ENCODE data around the gene SLC6A19. TPM values are rescaled to one million over a fixed set of nuclear protein-coding genes. Genes with fewer than 3 reads are reported as not detected.
"Not testable (repeated sequence)": the region's sequence is repeated elsewhere in the genome, so short reads cannot be mapped to it uniquely, and the experiment has no call there.

The SLC6A19 gene
- total RNA-seq (2014; rRNA removed; shearing (Covaris generic)), result not detected in 2 replicates

DNA sequence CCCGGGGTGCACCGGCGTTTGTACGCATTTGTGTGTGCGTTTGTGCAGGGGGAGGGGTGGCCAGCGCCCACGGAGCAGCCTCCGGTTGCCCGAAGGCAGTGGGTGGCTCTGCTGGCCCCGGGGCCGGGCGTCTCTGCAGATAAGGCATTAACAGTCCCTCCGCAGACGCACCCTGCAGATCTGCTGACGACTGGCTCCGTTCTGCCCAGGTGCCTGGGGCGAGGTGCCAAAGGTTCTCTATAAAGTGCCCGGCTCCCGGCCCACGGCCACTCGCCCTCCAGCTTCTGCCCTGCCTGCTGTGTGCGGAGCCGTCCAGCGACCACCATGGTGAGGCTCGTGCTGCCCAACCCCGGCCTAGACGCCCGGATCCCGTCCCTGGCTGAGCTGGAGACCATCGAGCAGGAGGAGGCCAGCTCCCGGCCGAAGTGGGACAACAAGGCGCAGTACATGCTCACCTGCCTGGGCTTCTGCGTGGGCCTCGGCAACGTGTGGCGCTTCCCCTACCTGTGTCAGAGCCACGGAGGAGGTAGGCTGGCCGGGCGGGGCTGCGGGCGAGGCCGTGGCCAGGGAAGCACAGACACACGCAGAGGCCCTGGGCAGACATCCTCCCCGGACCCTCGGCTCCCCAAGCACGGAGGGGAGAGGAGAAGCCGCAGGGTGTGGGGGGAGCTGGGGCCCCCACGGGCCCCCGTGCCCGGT, at the start of gene SLC6A19:
Gene SLC6A19, plus strand, starts transcription at position 269 of the 699 bp plus-strand sequence. Its CDS starts 56 bp downstream, at position 325.
- DNase-seq (ENCODE audit: low read depth), result no peak

DNA sequence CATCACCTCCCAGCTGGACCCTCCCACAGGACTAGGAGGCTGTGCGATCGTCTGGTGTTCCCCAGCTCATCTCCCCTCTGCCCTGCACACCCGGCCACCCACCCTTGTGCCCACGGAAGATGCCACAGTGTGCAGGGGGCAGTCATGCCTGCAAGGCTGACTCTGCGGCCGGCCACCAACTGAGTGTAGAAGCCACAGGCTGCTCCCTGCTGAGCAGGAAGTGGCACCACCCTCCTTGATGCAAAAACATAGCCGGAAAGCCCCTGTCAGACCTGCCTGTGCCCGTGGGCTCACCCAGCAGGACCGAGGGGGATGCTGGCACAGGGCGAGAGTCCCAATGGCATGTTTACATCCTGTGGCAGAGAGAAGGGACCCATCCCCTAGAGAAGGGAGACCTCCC, 49.2 kb upstream of the SLC6A19 start:
- peak; percentile 46 for DNase-seq (ENCODE audit: low read depth)

DNA sequence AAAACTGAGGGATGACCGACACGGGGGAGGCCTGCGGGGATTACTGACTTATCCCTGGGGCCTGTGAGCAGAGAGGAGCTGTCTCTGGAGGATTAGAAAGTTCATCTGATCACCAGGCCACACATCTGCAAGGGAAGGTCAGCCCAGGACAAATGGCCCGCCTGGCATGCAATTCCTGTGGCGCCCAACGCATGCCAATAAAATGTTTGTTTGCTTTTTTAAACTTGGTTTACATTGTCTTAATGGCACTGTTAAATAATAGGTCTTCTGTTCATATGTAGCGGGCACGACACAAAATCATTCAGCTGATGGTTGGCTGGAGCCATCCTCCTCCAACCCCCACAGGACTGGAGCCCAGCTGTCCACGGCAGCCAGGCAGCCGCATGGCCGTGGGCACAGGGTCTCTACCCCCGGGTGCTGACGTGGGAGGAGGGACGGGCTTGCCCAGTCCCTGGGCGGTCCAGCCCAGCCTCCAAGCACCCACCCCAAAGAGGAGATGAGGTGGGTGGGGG, 48.6 kb upstream of the SLC6A19 start:
- DNase-seq (ENCODE audit: low read depth), result no peak

DNA sequence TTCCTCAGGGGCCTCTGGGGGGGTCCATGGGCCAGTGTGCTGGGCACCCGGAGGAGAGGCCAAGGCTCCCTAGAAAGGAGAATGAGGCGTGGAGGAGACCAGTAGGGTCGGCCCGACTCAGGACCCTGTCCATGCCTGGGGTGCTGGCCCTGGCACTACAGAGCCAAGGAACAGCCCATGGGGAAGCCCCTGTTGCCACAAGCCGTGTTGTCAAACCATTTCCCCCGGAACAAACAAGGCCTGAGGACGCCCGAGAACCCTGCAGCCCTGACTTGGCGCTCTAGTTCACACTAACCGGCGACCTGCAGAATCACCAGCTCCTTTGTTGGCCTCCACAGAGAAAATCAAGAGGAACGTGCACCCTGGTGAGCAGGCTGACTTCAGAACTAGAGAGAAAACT, 48.0 kb upstream of the SLC6A19 start:
- DNase-seq (ENCODE audit: low read depth), result no peak

DNA sequence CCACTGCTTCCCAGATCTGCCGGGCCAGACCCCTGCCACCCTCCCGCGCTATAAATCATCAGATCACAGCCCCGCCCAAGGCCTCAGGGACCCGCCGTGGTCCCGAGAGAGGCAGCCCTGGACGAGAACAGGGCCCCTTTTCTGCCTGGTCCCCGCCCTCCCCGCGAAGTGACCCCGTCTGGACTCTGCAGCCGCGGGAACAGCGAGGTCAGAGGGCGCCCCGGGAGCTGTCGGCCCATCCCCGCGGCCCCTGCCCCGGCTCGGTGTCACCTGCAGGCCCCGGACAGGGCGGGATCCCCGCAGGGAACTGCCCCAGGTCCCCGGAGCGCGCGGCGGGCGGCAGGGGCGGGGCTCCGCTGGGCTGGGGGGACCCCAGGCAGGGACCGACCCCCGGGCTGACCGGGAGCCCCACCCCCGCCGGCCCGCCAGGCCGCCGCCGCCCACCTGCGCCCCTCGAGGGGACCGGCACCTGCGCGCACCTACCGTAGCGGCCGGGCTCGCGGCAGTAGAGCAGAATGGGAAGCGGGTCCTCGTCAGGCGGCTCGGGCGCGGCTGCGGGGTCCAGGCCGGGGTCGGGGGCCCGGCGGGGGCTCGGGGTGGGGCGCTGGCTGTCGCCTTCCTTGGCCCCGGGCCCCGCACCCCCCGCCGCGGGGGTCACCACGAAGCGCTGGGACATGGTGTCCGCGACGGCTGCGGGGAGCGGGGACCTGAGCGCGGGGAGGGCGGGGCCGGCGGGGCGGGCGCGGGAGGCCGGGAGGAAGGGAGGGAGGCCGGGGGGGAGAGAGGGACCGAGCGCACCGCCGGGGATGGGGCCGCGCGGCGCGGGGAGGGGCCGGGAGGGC, 46.0 kb upstream of the SLC6A19 start:
- no peak for DNase-seq (ENCODE audit: low read depth)

DNA sequence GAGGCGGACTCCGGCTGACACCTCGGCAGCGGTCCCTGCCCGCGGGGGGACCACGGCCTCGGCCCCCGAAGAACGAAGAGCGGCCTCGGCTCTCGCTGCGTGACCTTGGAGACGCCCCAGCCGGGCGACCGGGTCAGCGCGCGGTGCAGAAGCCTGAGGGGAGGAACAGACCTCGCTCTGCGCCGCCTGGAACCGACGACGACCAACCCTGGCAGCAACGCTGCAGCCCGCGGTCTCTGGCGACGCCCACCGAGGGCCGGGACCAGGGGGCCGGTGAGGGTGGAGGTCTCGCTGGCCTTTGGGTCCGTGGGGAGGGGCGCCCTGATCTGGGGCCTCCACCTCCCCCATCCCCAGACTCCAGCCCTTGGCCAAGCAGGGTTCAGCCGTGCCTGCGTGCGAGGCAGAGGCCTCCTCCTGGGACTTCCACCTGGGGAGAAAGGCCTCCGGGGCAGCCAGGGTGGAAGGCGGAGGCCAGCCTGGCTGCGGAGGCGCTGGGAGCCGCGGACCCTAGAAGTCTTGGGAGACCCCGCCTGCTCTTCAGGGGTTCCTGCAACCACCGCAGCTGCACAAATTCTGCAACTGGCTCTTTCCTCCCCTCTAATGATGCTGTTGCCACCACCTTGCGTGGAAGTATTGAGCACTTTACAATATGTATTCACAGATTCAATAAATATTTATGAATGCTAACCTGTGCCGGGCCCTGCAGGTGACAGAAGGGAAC, 45.2 kb upstream of the SLC6A19 start:
- no peak for DNase-seq (ENCODE audit: low read depth)

DNA sequence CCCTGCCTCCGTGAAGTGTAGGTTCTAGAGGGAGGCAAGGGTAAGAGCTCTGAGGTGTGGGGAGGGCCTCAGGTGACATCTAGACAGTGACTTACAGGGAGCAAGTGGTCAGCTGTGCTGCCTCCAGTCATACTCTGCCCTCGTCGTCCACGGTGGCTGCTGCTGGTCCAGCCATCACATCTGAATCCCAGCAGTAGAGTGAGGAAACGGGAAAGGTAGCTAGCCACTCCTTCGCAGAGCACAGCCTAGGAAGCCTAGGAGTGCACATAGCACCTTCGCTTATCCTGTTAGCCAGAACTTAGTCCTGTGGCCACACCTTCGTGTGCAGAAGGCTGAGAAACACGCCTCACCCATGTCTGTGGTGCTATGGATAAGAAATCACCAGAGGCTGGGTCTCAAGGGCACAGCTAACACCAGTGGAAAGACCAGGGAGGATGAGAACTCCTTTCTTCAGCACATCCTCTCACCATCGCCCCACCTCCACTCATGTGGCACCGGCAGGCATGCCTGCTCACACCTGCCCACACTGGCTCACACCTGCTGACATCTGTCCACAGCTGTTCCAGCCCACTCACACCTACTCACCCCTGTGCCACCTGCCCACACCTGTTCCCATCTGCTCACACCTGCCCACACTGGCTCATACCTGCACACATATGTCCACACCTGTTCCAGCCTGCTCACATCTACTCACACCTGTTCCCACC, 44.5 kb upstream of the SLC6A19 start:
- no peak for DNase-seq (ENCODE audit: low read depth)

DNA sequence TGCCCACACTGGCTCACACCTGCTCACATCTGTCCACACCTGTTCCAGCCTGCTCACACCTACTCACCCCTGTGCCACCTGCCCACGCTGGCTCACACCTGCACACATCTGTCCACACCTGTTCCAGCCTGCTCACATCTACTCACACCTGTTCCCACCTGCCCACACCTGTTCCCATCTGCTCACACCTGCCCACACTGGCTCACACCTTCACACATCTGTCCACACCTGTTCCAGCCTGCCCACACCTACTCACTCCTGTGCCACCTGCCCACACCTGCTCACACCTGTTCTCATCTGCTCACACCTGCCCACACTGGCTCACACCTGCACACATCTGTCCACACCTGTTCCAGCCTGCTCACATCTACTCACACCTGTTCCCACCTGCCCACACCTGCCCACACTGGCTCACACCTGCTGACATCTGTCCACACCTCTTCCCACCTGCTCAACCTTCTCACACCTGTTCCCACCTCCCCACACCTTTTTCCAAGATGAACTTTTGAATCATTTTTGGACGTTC, 43.9 kb upstream of the SLC6A19 start:
- not testable (repeated sequence) for DNase-seq (ENCODE audit: low read depth)

DNA sequence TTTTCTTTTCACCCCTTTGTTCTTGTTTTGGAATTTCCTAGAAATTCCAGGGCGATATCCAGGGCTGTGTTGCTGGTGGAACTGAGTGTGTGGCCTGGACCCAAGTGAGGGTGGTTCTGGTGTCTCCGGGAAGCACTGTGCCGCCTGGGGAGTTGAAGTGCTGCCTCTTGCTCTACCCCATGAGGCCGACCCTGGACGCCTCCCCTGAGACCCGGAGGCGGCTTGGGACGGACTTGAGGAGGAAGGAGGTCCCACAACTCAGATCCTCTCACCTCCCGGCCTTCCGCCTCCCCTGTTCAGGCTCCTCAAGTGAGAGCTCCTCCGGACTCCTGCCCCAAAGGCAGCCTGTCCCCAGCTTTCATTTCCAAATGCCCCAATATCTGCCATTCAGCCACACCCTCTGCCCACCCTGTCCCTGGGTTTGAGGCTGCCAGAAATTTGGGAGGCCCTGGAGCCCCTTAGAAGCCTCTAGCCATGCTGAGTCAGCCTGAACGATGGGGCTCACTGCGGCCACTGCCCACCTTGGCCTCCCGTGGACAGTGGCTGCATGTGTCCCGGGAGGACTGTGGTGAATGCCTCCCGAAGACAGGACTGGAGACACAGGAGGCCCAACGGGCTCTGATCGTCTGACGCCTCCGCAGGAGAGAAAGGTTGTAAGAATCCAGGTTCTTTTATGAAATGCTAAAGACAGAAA, 42.6 kb upstream of the SLC6A19 start:
- no peak for DNase-seq (ENCODE audit: low read depth)

DNA sequence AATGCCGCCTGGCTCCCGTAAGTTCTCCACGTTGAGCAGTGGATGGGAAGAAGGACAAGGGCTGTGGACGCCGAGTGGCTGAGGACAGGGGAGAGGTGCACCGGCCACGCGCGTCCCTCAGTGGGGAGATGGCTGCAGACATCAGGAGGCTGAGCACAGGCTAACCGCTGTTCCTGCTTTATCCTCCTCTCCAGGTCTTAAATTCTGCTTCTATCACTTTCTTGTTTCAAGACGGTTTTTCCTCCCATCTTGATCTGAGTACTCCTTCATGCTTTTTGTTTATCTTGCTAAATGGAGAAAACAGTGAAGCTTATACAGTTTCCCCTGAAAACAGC, 42.1 kb upstream of the SLC6A19 start:
- DNase-seq (ENCODE audit: low read depth), result no peak

DNA sequence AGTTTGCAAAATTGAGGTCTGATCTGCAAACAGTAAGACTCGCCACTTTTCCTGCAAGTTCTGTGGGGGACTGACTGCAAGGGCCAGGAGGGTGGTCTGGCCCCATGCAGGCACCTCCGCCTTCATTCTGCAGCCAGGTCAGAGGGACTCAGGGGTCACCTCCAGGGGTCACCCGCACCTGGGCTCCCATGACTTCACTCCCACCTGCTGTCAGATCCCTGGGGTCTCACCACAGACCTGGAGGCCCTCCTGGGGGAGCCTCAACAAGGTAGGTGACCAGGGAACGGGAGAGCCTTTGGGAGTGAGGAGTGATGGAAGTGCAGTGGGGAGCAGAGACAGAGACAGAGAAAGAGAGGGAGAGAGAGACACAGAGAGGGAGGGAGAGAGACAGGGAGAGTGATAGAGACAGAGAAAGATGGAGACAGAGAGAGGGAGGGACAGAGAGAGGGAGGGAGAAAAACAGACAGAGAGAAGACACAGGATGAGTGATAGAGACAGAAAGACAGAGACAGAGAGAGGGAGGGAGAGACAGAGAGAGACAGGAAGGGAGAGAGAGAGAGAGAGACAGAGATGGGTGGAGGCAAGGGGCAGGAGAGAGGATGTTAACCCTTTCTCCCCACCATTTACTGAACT, 41.5 kb upstream of the SLC6A19 start:
- DNase-seq (ENCODE audit: low read depth), result no peak

DNA sequence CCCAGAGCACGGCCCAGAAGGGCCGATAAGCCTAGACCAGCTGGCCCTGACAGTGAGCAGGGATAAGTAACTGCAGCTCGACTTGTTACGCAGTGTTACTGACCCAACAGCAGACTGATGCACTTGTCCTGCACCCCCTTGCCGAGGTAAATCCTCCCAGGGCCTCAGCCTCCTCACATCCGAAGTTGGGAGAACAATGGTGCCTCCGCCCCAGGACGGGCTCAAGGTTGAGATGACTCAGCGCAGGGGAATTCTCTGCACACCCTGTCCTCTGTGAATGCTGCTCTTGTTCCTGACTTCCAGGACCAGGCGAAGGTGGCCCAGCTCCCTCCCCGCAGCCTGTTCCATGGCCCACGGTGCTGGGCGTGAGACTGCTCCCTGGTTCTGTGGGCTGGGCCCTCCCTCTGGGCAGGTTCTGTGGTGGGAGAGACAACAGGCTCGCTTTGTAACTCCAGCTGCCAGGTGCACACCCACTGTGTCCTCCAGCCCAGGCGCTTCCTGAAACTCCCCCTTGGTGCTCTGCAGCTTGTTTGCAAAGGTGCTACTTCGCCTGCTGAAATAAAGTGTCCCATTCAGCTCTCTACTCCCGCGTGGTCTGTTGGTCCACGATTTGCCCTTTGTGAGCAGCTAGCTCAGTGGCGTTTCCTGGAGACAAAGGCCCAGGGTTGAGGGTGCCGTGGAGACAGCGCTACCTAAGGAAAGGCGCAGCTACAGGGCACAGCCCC, 40.1 kb upstream of the SLC6A19 start:
- DNase-seq (ENCODE audit: low read depth), result peak; percentile 35

DNA sequence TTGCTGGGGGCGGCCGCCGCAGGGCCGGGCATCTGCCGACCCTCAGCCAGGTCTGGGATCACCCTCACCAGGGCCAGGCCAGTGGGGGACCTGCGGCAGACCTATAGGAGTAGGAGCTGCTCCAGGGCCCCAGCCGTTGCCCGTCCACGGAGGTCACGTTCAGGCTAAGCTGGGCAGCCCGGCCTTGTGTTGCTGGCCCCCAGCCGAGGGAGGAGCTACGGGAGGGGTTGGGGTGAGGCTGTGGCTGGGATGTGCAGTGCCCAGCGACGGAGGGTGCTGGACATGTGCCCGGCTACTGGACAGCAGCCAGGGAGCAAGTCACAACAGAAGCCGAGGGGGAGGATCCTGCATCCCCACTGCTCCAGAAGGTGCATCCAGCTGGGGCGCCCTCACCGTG, 39.6 kb upstream of the SLC6A19 start:
- no peak for DNase-seq (ENCODE audit: low read depth)

DNA sequence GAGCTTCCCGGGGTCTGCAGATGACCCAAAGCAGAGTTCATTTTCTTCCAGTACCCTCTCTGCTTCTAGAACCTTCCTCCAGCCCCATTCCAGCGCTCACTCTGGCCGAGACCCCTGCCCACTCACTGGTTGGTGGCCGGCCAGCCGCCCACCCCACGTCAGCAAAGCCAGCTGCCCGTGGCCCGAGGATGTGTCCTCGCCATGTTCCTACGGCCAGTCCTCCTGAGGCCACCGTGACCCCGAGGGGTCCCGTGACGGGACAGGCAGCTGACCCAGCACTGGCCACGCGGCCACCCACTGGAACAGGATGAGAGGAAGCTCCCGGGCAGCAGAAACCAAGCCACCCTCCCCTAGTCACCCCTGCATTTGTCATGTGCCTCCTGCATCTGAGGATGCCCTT, 39.1 kb upstream of the SLC6A19 start:
- no peak for DNase-seq (ENCODE audit: low read depth)

DNA sequence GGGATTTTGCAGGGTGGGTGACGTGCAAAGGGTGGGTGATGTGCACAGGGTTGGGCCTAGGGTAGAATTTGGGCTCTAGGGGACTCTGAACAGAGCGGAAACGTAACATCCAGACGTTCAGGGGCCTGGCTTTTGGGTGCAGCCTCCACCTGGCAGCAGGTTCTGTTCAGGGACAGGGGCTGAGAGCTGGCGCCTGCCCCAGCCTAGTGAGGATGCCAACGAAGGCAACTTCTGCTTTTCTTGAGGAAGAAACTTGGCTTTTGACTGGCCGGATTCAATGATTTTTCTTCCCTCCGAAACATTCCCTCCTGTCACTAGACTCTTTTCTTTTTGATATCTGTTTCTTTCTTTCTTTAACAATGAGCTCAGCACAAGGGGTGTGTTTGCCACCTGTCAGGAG, 38.6 kb upstream of the SLC6A19 start:
- no peak for DNase-seq (ENCODE audit: low read depth)

DNA sequence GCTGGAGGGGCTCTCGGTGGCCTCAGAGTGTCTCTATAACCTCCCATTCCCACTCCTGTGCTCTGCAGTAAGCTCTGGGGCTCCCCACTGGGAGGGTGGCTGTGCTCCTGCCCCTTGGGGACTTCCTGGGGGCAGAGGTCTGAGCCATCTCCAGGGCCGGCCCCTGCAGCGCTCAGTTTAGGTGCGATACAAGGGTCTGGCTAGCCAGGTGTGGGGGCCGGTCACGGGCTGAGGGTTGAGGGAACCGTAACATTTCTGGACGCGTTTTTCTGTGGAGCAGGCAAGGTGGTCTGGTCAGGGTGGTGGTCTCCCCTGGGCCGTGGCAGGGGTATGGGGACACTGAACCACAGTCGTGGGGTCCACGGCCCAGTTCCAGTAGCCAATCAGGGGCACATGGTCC, 38.0 kb upstream of the SLC6A19 start:
- no peak for DNase-seq (ENCODE audit: low read depth)

DNA sequence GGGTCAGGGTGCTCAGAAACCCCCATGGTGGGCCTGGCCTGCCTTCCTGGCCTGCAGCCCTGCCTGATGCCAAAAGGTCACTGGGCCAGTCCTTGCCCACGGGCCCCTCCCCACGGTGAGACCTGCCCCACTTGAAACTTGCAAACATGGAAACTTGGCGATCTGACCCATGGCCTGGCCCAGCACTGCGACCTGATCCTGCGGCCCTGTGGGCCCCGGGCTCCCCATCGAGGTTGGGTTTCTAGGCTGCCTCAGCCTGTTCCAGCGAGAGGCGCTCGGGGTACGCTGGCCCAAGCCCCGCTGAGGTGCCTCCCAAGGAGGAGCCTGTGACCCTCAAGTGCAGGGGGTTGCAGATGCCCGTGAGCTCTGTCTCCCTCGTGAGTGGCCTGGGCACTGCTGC, 37.5 kb upstream of the SLC6A19 start:
- no peak for DNase-seq (ENCODE audit: low read depth)

DNA sequence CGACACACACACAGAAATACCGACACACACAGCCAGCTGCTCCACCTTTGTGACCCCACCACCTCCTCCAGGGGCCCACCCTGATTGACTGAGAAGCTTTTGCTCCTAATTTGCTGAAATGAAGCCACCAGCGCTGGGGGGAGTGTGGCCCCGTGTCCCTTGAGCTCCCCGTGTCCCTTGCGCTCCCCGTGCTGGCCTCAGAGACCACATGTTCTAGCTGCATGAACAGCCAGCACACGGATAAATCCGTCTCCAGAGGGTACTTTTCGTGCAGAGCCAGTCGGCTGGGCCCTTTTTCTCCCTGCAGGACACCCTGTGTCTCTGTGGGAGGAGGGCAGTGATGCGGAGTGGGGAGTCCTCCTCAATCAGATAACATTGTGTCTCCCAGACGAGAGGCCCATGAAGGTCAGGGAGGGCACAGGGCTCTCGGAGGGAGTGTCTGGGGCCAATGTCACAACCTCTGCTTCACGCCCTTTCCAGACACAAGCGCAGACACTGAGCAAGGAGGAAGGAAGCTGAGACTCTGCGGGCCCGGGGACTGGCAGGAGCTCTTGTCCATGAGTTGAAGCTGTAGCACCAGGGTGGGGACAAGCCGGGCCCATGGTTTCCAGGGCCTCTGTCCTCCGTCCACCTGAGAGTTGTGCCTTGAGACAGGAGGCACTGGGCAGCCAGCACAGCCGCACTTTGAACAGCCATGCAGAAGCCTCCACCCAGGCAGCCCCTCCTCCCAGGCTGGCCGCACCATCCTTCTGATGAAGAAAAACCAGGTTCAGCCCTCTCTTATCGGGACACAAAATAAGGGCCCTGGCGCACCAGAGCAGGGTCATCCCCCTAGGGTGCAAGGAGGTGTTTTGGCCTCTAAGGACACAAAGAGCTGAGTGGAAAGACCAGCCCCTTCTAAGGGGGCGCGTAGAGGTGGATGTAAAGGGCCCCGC, 36.4 kb upstream of the SLC6A19 start:
- no peak for DNase-seq (ENCODE audit: low read depth)

DNA sequence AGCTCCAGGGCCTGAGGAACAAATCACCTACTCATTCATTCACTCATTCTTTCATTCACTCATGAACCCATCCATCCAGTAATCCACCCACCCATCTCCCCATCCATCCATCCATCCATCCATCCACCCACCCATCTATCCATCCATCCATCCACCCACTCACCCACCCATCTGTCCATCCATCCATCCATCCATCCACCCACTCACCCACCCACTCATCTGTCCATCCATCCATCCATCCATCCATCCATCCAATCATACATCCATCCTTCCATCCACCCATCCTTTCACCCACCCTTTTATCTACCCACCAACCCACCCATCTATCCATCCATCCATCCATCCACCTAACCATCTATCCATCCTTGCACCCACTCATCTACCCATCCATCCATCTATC, 35.5 kb upstream of the SLC6A19 start:
- no peak for DNase-seq (ENCODE audit: low read depth)
